Measurements from ENCODE around the gene CHRNG.

The CHRNG gene

GRCh38 chr2:232543491-232543890, 4.0 kb downstream of the CHRNG start:
- TF ChIP-seq TEAD4 (IDR thresholded peaks at IDR 0.05) (no peak), EGR1 (IDR thresholded peaks at IDR 0.05) (no peak), USF1 (IDR thresholded peaks at IDR 0.05) (no peak)

DNA sequence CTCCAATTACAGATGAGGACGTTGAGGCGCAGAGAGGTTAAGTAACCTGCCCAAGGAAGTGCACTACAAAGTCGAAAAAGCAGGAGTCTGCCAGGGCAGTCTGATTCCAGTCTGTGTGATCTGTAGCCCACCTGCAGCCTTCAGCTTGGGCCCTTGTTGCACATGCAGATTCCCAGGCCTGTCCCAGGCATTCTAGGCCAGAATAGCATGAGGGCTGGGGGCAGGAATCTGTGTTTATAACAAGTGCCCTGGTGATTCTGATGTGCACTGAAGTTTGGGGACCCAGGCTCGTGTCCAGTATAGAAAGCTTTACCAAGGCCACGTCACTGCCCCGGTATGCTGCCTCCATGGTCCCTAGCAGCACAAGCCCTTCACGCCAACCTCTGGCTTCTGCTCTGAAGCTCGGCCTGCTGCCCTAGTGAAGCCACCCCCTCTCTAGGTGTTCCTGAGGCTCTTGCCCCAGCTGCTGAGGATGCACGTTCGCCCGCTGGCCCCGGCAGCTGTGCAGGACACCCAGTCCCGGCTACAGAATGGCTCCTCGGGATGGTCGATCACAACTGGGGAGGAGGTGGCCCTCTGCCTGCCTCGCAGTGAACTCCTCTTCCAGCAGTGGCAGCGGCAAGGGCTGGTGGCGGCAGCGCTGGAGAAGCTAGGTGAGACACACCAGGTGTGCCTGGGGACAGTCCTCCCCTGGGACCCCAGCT, 4.6 kb downstream of the CHRNG start:
- TF ChIP-seq NFIC (IDR thresholded peaks at IDR 0.05) (no peak), CREB1 (IDR thresholded peaks at IDR 0.05; ENCODE audit: low read depth) (no peak)

- TF ChIP-seq ZBTB7A (IDR thresholded peaks at IDR 0.05; ENCODE audit: low read depth): no peak
- TF ChIP-seq CREB1 (IDR thresholded peaks at IDR 0.05; ENCODE audit: low read depth): no peak
- no peak for TF ChIP-seq EGR1 (IDR thresholded peaks at IDR 0.05)
- no peak for TF ChIP-seq TAF1 (IDR thresholded peaks at IDR 0.05; ENCODE audit: low read depth)
- no peak for TF ChIP-seq RAD21 (IDR thresholded peaks at IDR 0.05; ENCODE audit: low read depth)
- TF ChIP-seq, protein P1, sequence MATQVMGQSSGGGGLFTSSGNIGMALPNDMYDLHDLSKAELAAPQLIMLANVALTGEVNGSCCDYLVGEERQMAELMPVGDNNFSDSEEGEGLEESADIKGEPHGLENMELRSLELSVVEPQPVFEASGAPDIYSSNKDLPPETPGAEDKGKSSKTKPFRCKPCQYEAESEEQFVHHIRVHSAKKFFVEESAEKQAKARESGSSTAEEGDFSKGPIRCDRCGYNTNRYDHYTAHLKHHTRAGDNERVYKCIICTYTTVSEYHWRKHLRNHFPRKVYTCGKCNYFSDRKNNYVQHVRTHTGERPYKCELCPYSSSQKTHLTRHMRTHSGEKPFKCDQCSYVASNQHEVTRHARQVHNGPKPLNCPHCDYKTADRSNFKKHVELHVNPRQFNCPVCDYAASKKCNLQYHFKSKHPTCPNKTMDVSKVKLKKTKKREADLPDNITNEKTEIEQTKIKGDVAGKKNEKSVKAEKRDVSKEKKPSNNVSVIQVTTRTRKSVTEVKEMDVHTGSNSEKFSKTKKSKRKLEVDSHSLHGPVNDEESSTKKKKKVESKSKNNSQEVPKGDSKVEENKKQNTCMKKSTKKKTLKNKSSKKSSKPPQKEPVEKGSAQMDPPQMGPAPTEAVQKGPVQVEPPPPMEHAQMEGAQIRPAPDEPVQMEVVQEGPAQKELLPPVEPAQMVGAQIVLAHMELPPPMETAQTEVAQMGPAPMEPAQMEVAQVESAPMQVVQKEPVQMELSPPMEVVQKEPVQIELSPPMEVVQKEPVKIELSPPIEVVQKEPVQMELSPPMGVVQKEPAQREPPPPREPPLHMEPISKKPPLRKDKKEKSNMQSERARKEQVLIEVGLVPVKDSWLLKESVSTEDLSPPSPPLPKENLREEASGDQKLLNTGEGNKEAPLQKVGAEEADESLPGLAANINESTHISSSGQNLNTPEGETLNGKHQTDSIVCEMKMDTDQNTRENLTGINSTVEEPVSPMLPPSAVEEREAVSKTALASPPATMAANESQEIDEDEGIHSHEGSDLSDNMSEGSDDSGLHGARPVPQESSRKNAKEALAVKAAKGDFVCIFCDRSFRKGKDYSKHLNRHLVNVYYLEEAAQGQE (IDR thresholded peaks at IDR 0.05; ENCODE audit: low read depth): no peak
- no peak for TF ChIP-seq FOXM1 (IDR thresholded peaks at IDR 0.05; ENCODE audit: borderline replicate concordance, low read depth)
Observed at GRCh38 chr2:232544674-232545073, 5.2 kb downstream of the CHRNG start.

DNA sequence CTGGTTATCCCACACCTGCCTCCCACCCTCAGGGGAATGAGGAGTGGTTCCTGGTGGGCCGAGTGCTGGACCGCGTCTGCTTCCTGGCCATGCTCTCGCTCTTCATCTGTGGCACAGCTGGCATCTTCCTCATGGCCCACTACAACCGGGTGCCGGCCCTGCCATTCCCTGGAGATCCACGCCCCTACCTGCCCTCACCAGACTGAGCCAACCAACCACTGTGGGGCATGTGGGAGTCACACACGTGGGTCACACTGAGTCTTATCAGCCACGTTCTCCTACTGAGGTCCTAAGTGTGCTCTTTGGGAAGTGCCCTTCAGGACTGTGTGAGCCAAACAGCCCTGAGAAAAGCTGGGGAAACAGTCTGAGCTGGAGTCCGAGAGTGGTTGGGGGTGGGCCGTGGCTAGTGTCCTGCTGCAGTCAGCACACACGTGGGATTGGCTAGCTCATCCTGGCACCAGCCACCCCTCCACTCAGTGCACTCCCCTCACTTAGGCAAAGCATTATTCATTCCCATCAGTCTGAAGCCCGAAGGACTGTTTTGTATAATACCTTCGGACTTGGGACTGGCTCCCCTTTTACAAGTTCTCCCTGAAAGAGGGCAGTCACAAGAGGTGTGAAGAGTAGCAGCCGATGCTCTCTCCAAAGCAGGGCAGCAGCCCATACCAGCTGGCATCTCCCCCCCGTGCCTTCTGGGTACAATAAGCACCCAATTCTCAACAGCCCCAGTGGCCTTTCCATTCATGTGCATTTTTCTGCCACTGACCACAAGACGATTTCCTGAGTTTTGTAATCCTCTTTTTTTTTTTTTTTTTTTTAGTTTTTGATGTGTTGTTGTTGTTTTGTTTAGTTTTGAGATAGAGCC, 6.3 kb downstream of the CHRNG start:
- no peak for TF ChIP-seq CEBPB (IDR thresholded peaks at IDR 0.05)
- TF ChIP-seq, protein P1 (IDR thresholded peaks at IDR 0.05; ENCODE audit: low read depth): no peak
- TF ChIP-seq FOXM1 (IDR thresholded peaks at IDR 0.05; ENCODE audit: borderline replicate concordance, low read depth): no peak
- TF ChIP-seq YY1 (IDR thresholded peaks at IDR 0.05; ENCODE audit: low read depth): no peak
- no peak for TF ChIP-seq TEAD4 (IDR thresholded peaks at IDR 0.05)
- TF ChIP-seq EP300 (IDR thresholded peaks at IDR 0.05; ENCODE audit: borderline replicate concordance): no peak
- no peak for TF ChIP-seq TAF1 (IDR thresholded peaks at IDR 0.05; ENCODE audit: low read depth)
- TF ChIP-seq RAD21 (IDR thresholded peaks at IDR 0.05; ENCODE audit: low read depth): no peak
- no peak for TF ChIP-seq USF1 (IDR thresholded peaks at IDR 0.05)

DNA sequence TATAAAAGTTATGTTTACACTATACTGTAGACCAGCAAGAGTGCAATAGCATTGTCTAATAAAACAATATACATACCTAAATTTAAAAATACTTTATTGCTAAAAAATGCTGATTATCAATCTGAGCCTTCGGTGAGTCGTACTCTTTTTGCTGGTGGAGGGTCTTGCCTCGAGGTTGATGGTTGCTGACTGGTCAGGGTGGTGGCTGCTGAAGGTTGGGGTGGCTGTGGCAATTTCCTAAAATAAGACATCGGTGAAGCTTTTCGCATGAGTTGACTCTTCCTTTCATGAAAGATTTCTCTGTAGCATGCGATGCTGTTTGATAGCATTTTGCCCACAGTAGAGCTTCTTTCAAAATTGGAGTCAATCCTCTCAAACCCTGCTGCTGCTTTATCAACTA, 8.5 kb downstream of the CHRNG start:
- TF ChIP-seq TEAD4 (IDR thresholded peaks at IDR 0.05) (no peak), CREB1 (IDR thresholded peaks at IDR 0.05; ENCODE audit: low read depth) (no peak), TCF12 (IDR thresholded peaks at IDR 0.05; ENCODE audit: low read depth) (no peak)

GRCh38 chr2:232549655-232550353, 10.3 kb downstream of the CHRNG start:
- TF ChIP-seq YY1 (IDR thresholded peaks at IDR 0.05; ENCODE audit: low read depth): no peak
- TF ChIP-seq TCF12 (IDR thresholded peaks at IDR 0.05; ENCODE audit: low read depth): no peak
- no peak for TF ChIP-seq RAD21 (IDR thresholded peaks at IDR 0.05; ENCODE audit: low read depth)
- TF ChIP-seq TEAD4 (IDR thresholded peaks at IDR 0.05): no peak
- no peak for TF ChIP-seq ZBTB7A (IDR thresholded peaks at IDR 0.05; ENCODE audit: low read depth)
- TF ChIP-seq TAF1 (IDR thresholded peaks at IDR 0.05; ENCODE audit: low read depth): no peak
- TF ChIP-seq EGR1 (IDR thresholded peaks at IDR 0.05): no peak
- TF ChIP-seq CEBPB (IDR thresholded peaks at IDR 0.05): no peak
- no peak for TF ChIP-seq EP300 (IDR thresholded peaks at IDR 0.05; ENCODE audit: borderline replicate concordance)
- TF ChIP-seq, protein P2, sequence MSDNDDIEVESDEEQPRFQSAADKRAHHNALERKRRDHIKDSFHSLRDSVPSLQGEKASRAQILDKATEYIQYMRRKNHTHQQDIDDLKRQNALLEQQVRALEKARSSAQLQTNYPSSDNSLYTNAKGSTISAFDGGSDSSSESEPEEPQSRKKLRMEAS (IDR thresholded peaks at IDR 0.05): no peak
- TF ChIP-seq NFIC (IDR thresholded peaks at IDR 0.05): no peak
- TF ChIP-seq, protein P1 (IDR thresholded peaks at IDR 0.05; ENCODE audit: low read depth): no peak
